GM12878 (cell line): ENCODE data around the gene ZNF469. TPM values are rescaled to one million over a fixed set of nuclear protein-coding genes. Genes with fewer than 3 reads are reported as not detected.

Experiments used
- ATAC-seq: fragments of 200-7000 bp; cut with Tn5 transposase; 3 replicates; pipeline ENCODE4 v1.9.1; 2020; ENCODE audit warnings: mild to moderate bottlenecking, moderate library complexity
- BruUV-seq: library from RNA; stranded (reverse); fragments of 400-500 nt; replicated peaks from 2 replicates; lab custom pipeline; 2021; lab: Mats Ljungman, UMichigan
- CTCF ChIA-PET: fragments of 300-600 bp; sonication (Branson Sonifier 250); formaldehyde crosslinking; extraction: SDS; loops from one replicate; lab custom pipeline; 2021; ENCODE audit warnings: inconsistent platforms; lab: Yijun Ruan, JAX
- POLR2A ChIA-PET: fragments of 350-600 bp; formaldehyde crosslinking; extraction: SDS; loops from one replicate; lab custom pipeline; 2021; ENCODE audit warnings: inconsistent platforms; lab: Charles Lee
- RAD21 ChIA-PET: fragments of 300-600 bp; sonication (Branson Sonifier 250); formaldehyde crosslinking; loops from one replicate; lab custom pipeline; 2023; ENCODE audit warnings: antibody characterized with exemption; ENCODE audit not compliant: unreplicated experiment; lab: Charles Lee
- SMC1A ChIA-PET: fragments of 300-600 bp; sonication (Branson Sonifier 250); formaldehyde crosslinking; loops from one replicate; lab custom pipeline; 2023; ENCODE audit not compliant: unreplicated experiment, uncharacterized antibody; lab: Charles Lee
- DNase-seq: peaks from one replicate; pipeline ENCODE4 v3.0.0-alpha.2; 2011; ENCODE audit warnings: low read depth, low spot score
- FAIRE-seq: peaks from 3 replicates; lab custom pipeline; 2011; peaks lifted over from hg19 to GRCh38; lab: Jason Lieb, UNC
- H2AFZ ChIP-seq: 2 replicates; pipeline ENCODE4 v1.6.0; 2011; ENCODE audit warnings: low read depth, low read length, control low read depth; ENCODE audit not compliant: control insufficient read depth
- H3K27ac ChIP-seq: 2 replicates; pipeline ENCODE4 v1.5.1; 2011; ENCODE audit warnings: control low read depth; ENCODE audit not compliant: control insufficient read depth, insufficient read depth
- H3K27me3 ChIP-seq, 2 experiments: replicated peaks in 1 of 2; 2 replicates each; pipeline versions ENCODE4 v1.6.0 to v1.6.1; 2011; ENCODE audit warnings: low read length in 1 of 2; ENCODE audit not compliant: control insufficient read depth in 2 of 2, insufficient read depth in 2 of 2
- H3K36me3 ChIP-seq, 2 experiments: 2 replicates each; pipeline ENCODE4 v1.5.1; 2011; ENCODE audit warnings: low read length in 1 of 2; ENCODE audit not compliant: control insufficient read depth in 2 of 2, insufficient read depth in 2 of 2
- H3K4me1 ChIP-seq: 2 replicates; pipeline ENCODE4 v1.6.1; 2011; ENCODE audit warnings: mild to moderate bottlenecking, low read length, moderate library complexity, mixed read lengths; ENCODE audit not compliant: control insufficient read depth, insufficient read depth
- H3K4me2 ChIP-seq: 2 replicates; pipeline ENCODE4 v1.6.0; 2011; ENCODE audit warnings: control low read depth; ENCODE audit not compliant: control insufficient read depth, insufficient read depth
- H3K4me3 ChIP-seq: fragments of 200-600 bp; sonication (generic); 2 replicates; pipeline ENCODE4 v1.5.1; 2016
- H3K79me2 ChIP-seq: 2 replicates; pipeline ENCODE4 v1.6.0; 2011; ENCODE audit warnings: low read length; ENCODE audit not compliant: control insufficient read depth, insufficient read depth
- H3K9ac ChIP-seq: 2 replicates; pipeline ENCODE4 v1.8.0; 2011; ENCODE audit warnings: low read length, control low read depth, mixed read lengths; ENCODE audit not compliant: control insufficient read depth, insufficient read depth
- H3K9me3 ChIP-seq: replicated peaks from 3 replicates; pipeline ENCODE4 v1.5.1; 2011; ENCODE audit warnings: mild to moderate bottlenecking, low read length; ENCODE audit not compliant: control insufficient read depth, insufficient read depth
- H4K20me1 ChIP-seq: 2 replicates; pipeline ENCODE4 v1.6.0; 2011; ENCODE audit not compliant: control insufficient read depth, insufficient read depth
- BCL3 ChIP-seq: IDR thresholded peaks from 2 replicates; pipeline ENCODE4 v1.6.1; 2011; ENCODE audit warnings: borderline replicate concordance, low read depth, mild to moderate bottlenecking, moderate library complexity, low read length; ENCODE audit not compliant: insufficient read depth, poor library complexity, severe bottlenecking
- CHD2 ChIP-seq: IDR thresholded peaks from 2 replicates; pipeline ENCODE4 v1.6.1; 2011; ENCODE audit warnings: low read depth, low read length, improper control_type of control experiment, borderline replicate concordance
- CHD4 ChIP-seq: fragments of 200-600 bp; sonication (generic); IDR thresholded peaks from 2 replicates; pipeline ENCODE4 v1.6.1; 2016; ENCODE audit warnings: mild to moderate bottlenecking
- CREB1 ChIP-seq: IDR thresholded peaks from 2 replicates; pipeline ENCODE4 v1.6.1; 2012; ENCODE audit warnings: low read depth, mild to moderate bottlenecking, inconsistent platforms
- EP300 ChIP-seq, 2 experiments: fragments of 150-350 bp in 1 of 2; IDR thresholded peaks; 2 replicates each; pipeline ENCODE4 v1.6.1; 2011 to 2012; ENCODE audit warnings: low read depth in 2 of 2, low read length in 2 of 2, borderline replicate concordance in 1 of 2, improper control_type of control experiment in 1 of 2, inconsistent platforms in 1 of 2; ENCODE audit not compliant: control insufficient read depth in 1 of 2
- ESRRA ChIP-seq: IDR thresholded peaks from 2 replicates; pipeline ENCODE4 v1.6.1; 2012; ENCODE audit warnings: mild to moderate bottlenecking, low read length, improper control_type of control experiment
- FOXM1 ChIP-seq: IDR thresholded peaks from 2 replicates; pipeline ENCODE4 v1.6.1; 2012; ENCODE audit warnings: low read depth, mild to moderate bottlenecking, inconsistent platforms, low read length, moderate library complexity
- GABPA ChIP-seq: IDR thresholded peaks from 2 replicates; pipeline ENCODE4 v1.6.1; 2014; ENCODE audit warnings: antibody characterized with exemption, low read depth, mild to moderate bottlenecking, inconsistent platforms
- KAT2A ChIP-seq: conservative IDR thresholded peaks from 2 replicates; pipeline ENCODE4 v1.6.1; 2011; ENCODE audit warnings: low read depth, low read length; ENCODE audit not compliant: control insufficient read depth
- KLF5 ChIP-seq: fragments of 450-650 bp; IDR thresholded peaks from 2 replicates; pipeline ENCODE4 v1.6.1; 2014; ENCODE audit warnings: mild to moderate bottlenecking; ENCODE audit not compliant: partially characterized antibody
- POLR2AphosphoS2 ChIP-seq: IDR thresholded peaks from 2 replicates; pipeline ENCODE4 v1.6.1; 2011; ENCODE audit warnings: low read depth, mild to moderate bottlenecking, low read length, improper control_type of control experiment, moderate library complexity
- RUNX3 ChIP-seq: IDR thresholded peaks from 2 replicates; pipeline ENCODE4 v1.6.1; 2012; ENCODE audit warnings: low read length, inconsistent platforms
- YBX1 ChIP-seq: fragments of 450-650 bp; IDR thresholded peaks from 2 replicates; pipeline ENCODE4 v1.6.1; 2016; ENCODE audit warnings: antibody characterized with exemption
- ZNF207 ChIP-seq: fragments of 450-650 bp; IDR thresholded peaks from 2 replicates; pipeline ENCODE4 v1.6.1; 2014; ENCODE audit warnings: antibody characterized with exemption, mild to moderate bottlenecking, borderline replicate concordance
- ZNF622 ChIP-seq: fragments of 450-650 bp; IDR thresholded peaks from 2 replicates; pipeline ENCODE4 v1.6.1; 2017; ENCODE audit warnings: mild to moderate bottlenecking, inconsistent platforms
- WGBS: methylation state at CpG from one replicate; pipeline ENCODE4 v1.1.6; 2016; ENCODE audit warnings: low lambda C conversion rate; ENCODE audit not compliant: insufficient replicate concordance, insufficient coverage; ENCODE audit errors: missing lambda C conversion rate; 5-methylcytosine and 5-hydroxymethylcytosine counted together
- in situ Hi-C: fragments of 300-500 bp; cut with MboI; formaldehyde crosslinking; loops from 9 replicates; pipeline ENCODE4 v1.14.3; 2018; ENCODE audit warnings: mixed read lengths
- intact Hi-C: fragments of 100-400 bp; cut with micrococcal nuclease; formaldehyde crosslinking; loops from one replicate; pipeline ENCODE4 v1.14.2; 2022; ENCODE audit not compliant: unreplicated experiment
- polyA plus RNA-seq, 11 experiments: library from polyadenylated mRNA; depleted of rRNA in 4 of 11; unstranded in 6 of 11; stranded (reverse) in 5 of 11; fragments of >200 nt; fragmentation: Nextera tagmentation in 4 of 11; fragmentation: Illumina TruSeq in 1 of 11; extraction: Ambion mirVana in 4 of 11; extraction: Trizol in 1 of 11; gene quantifications; 1 replicate in 1 of 11; 2 replicates in 10 of 11; pipeline versions ENCODE4 v1.2.1 to v1.2.3, GENCODE V29; 2011 to 2016; ENCODE audit warnings: inconsistent platforms in 2 of 11, missing spikeins in 2 of 11, low read depth in 1 of 11
- total RNA-seq, 4 experiments: library from RNA; depleted of rRNA in 3 of 4; stranded (reverse); fragments of >200 nt in 3 of 4; fragmentation: Illumina TruSeq in 1 of 4; extraction: Trizol in 1 of 4; gene quantifications; 2 replicates each; pipeline versions ENCODE4 v1.2.1 to v1.2.3, GENCODE V29; 2013 to 2021
- TF ChIP-seq, protein P1 (sequence below): fragments of 450-650 bp; IDR thresholded peaks from 2 replicates; pipeline ENCODE4 v1.6.1; 2017; ENCODE audit warnings: borderline replicate concordance
- TF ChIP-seq, protein P2 (sequence below): IDR thresholded peaks from 2 replicates; pipeline ENCODE4 v1.6.1; 2011; ENCODE audit warnings: borderline replicate concordance, low read depth, mild to moderate bottlenecking, moderate library complexity, mixed read lengths, low read length; ENCODE audit not compliant: insufficient read depth; ENCODE audit errors: extremely low read length

Gene ZNF469
- total and polyA plus RNA-seq, 10 of the 15 experiments (the other 5 are each of a cell fraction or from before 2014, with no cell fraction given) = 0.01 to 0.21 (median 0.04) TPM; not detected in 3

DNA sequence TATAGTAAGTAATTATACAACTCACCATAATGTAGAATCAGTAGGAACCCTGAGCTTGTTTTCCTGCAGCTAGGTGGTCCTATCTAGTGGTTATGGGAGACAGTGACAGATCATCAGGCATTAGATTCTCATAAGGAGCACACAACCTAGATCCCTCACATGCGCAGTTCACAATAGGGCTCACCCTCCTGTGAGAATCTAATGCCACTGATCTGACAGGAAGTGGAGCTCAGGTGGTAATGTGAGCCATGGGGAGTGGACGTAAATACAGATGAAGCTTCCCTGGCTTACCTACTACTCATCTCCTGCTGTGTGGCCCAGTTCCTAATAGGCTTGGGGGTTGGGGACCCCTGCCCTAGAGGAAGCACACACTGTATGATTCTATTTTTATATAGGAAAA, 21.8 kb upstream of the ZNF469 start:
- H3K4me1 ChIP-seq = peaks cover 5% of the 10 kb centered on the region; the same call in 1 of the 2 replicates
- H3K9ac ChIP-seq = no peak overlapping the region
- no peaks in the 10 kb centered on the region for H3K9me3 ChIP-seq
- RAD21 ChIA-PET = no interaction called here
- no peaks in the 10 kb centered on the region for H3K36me3 ChIP-seq
- H3K27me3 ChIP-seq = no peaks in the 10 kb centered on the region; a peak in 1 of 4 replicates
- H3K27ac ChIP-seq = no peak overlapping the region
- no peak for TF ChIP-seq RUNX3
- no peak for TF ChIP-seq KLF5
- TF ChIP-seq ESRRA = no peak
- no peak for TF ChIP-seq ZNF207
- TF ChIP-seq, protein P1, sequence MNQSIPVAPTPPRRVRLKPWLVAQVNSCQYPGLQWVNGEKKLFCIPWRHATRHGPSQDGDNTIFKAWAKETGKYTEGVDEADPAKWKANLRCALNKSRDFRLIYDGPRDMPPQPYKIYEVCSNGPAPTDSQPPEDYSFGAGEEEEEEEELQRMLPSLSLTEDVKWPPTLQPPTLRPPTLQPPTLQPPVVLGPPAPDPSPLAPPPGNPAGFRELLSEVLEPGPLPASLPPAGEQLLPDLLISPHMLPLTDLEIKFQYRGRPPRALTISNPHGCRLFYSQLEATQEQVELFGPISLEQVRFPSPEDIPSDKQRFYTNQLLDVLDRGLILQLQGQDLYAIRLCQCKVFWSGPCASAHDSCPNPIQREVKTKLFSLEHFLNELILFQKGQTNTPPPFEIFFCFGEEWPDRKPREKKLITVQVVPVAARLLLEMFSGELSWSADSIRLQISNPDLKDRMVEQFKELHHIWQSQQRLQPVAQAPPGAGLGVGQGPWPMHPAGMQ = no peak
- TF ChIP-seq KAT2A = no peak
- no peak for TF ChIP-seq GABPA
- TF ChIP-seq, protein P2, sequence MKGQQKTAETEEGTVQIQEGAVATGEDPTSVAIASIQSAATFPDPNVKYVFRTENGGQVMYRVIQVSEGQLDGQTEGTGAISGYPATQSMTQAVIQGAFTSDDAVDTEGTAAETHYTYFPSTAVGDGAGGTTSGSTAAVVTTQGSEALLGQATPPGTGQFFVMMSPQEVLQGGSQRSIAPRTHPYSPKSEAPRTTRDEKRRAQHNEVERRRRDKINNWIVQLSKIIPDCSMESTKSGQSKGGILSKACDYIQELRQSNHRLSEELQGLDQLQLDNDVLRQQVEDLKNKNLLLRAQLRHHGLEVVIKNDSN = no peak
- TF ChIP-seq BCL3 = no peak
- TF ChIP-seq YBX1 = no peak
- TF ChIP-seq FOXM1 = no peak
- TF ChIP-seq CHD4 = no peak
- no peak for TF ChIP-seq POLR2AphosphoS2
- no peak for TF ChIP-seq CREB1
- no peak for TF ChIP-seq ZNF622
- no peak for TF ChIP-seq EP300 (IDR thresholded peaks at IDR 0.05; ENCODE audit: borderline replicate concordance in 1 of 2, control insufficient read depth in 1 of 2, low read depth in 2 of 2, low read length in 2 of 2)
- TF ChIP-seq CHD2 = no peak
- TF ChIP-seq, all 136 proteins: peak for 0
- ChIA-PET SMC1A (no interaction called here), POLR2A (no interaction called here), CTCF (no interaction called here)
- ATAC-seq = no peak
- Histone ChIP-seq H3K4me3 (no peak overlapping the region), H3K4me2 (no peak overlapping the region), H3K79me2 (no peaks in the 10 kb centered on the region), H4K20me1 (no peaks in the 10 kb centered on the region), H2AFZ (no peak overlapping the region)
- intact Hi-C loops (no loop called here), in situ Hi-C loops (no loop called here)
- 50% methylated on average over 2 of the region's 2 CpGs for WGBS
- no peak for DNase-seq
- no TSS peak for BruUV-seq
- FAIRE-seq = no peak
